GM18870 (cell line): Measurements from ENCODE around the gene POU2AF1.
A peak's percentile ranks its signal among the peaks of the same experiment; 100 is the strongest.

ENCODE experiments used
- ATAC-seq: cut with Tn5 transposase; IDR thresholded peaks from one replicate; pipeline ENCODE4 v1.9.1; 2021; ENCODE audit warnings: moderate library complexity; ENCODE audit not compliant: unreplicated experiment

Gene POU2AF1

GRCh38 chr11:111388842-111389241 lies 9.8 kb upstream of the POU2AF1 start:
- ATAC-seq = no peak

DNA sequence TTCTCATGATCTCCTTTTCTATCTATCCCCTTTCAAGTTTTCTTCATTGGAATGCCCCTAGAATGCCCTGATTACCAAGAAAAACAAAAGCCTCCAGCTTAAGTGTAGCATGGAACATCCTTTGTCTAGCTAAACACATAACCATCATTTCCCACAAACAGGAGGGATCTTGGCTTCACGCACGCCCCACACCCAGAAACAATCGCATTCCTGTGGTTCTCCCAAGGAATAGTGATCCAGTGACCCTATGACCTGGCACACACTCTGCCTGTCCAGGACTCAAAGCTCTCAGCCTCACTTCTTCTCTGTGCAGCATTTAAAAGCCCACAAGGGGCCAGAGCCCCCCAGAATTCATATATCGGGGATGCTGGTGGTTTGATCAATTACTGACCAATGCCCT lies 9.3 kb upstream of the POU2AF1 start:
- no peak for ATAC-seq

GRCh38 chr11:111387363-111387762 lies 8.3 kb upstream of the POU2AF1 start:
- ATAC-seq = no peak

GRCh38 chr11:111386611-111387150 lies 7.6 kb upstream of the POU2AF1 start:
- ATAC-seq = no peak

GRCh38 chr11:111384494-111384893 lies 5.4 kb upstream of the POU2AF1 start:
- no peak for ATAC-seq

GRCh38 chr11:111382451-111382850 lies 3.4 kb upstream of the POU2AF1 start:
- ATAC-seq = no peak

- ATAC-seq = no peak
Measured at GRCh38 chr11:111379602-111380136, 594 bp upstream of the POU2AF1 start.

DNA sequence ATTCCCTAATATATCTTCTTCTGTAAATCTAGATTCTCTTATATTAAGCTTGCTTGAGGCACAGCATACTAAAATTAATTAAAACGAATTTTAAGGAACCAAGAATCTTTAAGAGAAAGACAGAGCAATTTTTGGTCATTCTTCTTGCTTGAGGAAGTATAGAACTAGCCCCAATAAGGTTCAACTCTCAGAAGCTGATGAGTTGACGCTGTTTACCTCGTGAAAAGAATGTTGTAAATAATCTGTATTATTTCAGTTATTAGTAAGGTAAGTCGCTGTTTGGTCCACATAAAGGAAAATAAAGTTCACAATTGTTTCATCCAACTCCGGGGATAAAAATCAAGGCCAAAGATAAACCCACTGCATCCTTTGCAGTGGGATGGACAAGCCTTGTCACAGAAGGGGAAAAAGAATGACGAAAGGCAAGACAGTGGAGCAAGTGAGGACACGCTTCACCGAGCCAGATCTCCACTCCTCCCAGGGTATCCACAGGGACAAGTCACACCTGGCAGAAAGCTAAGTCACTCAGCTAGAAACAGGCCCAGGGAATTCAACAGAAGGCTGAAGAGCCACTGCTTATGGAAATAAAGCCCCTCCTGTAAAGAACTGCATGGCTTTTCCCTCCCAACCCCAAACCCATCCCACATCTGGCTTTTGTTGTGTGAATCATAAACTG lies 752 bp downstream of the POU2AF1 start:
- ATAC-seq = no peak

GRCh38 chr11:111376181-111376871 lies 2.7 kb downstream of the POU2AF1 start:
- ATAC-seq = peak; percentile 37

DNA sequence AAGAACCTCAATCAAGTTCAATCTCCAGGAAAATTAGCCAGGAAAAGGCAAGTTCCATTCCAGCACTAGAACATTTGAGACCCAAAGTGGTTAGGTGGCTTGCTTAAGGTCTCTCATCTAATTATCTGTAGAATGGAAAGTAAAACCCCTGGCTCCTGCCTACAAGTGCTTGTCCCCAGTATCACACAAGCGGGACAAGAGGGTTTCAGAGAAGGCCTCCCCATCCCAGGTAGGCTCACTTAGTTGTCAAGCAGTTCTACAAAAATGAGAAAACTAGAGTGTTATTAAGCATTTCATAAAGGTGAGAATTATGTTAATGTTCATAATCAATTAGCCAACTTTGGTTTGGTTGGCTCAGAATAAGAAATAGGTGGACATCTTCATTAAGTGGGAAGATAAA lies 5.5 kb downstream of the POU2AF1 start:
- ATAC-seq = no peak

GRCh38 chr11:111372538-111372937 lies 6.5 kb downstream of the POU2AF1 start:
- no peak for ATAC-seq

GRCh38 chr11:111370902-111371578 lies 8.0 kb downstream of the POU2AF1 start:
- peak; percentile 52 for ATAC-seq

DNA sequence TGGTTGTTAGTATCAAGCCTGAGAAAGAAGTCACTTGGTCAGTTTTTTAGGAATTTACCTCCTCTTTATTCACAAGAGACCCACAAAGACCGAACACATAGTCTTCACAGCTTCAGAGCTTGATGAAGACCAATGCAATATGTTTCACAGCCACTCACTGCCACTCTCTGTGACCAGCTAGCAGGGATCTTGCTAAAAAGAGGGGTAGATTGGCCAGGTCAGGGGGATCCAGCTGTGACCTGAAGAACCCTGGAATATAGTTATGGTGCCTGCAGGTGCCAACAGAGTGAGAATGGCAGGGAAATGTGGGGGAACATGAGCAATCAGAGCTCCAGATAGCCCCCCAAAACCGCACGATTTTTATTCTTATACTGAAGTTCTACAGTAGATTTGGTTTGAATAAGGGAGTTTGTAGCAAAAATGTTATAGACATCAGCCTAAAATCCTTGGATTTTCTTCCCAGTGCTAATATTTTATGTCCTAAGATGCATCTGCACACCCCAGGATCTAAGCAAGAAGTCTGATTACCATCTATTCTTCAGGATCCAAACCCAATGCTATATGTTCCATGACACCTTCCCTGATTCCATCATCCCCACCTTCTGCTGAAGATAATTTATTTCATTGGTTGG lies 8.7 kb downstream of the POU2AF1 start:
- ATAC-seq = no peak

DNA sequence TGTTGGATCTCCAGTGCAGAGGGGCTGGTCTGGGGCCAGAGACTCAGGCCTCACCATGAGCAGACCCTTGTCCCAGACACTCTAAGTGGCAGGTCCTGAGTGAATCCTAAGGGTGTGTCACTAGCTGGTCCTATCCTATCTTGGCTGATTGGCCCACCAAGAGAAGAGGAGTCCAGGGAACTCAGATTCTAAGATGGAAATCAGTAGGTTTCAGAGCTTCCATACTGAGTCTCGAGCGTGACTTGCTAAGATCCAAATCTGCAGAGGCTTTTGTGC lies 10.9 kb downstream of the POU2AF1 start:
- no peak for ATAC-seq

- peak; percentile 44 for ATAC-seq
Measured at GRCh38 chr11:111367411-111368284, 11.4 kb downstream of the POU2AF1 start.

- ATAC-seq = no peak
Measured at GRCh38 chr11:111366560-111367410, 12.3 kb downstream of the POU2AF1 start.

DNA sequence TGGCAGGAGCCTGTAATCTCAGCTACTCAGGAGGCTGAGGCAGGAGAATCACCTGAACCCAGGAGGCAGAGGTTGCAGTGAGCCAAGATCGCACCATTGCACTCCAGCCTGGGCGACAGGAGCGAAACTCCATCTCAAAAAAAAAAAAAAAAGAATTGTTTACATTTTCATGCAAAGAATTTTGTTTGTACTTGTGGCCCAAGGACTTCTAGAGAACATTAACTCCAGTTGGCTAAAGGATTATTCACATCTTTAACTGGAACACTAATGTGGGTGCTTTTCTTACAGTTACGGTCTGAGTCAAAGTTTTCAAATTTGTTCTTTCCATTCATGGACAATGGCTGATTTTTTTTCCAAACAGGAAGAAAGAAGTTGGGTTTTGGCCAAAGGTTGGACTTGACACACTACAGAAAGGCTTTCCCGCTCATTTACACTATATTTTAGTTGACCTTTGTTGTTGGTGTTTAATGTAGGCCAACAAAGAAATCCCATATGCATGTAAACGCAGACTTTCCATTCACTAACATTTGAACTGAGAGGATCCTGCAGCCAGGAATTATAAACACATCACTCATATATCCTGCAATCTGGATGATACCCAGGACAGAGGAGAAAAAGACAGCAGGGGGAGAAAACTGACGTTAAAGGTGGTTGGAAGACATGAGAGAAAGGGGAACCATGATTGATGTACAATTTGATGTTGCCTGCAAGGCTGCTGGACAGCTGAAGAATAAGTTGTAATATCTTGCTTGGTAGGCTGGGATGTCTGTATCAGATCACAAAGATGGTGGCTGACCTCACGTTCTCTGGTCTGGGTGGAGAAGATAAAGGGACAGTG lies 13.1 kb downstream of the POU2AF1 start:
- ATAC-seq = no peak

DNA sequence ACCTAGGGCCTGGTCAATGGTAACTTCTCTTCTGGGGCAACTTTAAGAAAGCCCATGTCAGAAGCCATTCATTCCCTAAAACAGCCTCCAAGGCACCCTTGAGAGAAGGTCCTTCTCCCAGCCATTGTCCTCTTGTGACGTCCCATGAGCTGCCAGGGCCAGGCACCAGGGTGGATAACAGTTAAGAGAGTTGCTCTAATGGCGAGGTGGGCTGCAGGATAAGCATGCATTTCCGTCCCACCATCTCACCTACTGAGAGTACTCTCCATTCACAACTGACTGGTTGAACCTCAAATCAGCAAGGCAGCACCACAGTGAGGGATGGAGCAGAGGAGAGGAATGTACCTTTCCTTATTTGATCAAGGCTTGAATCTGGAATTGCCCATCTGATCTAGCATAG lies 14.6 kb downstream of the POU2AF1 start:
- ATAC-seq = no peak

DNA sequence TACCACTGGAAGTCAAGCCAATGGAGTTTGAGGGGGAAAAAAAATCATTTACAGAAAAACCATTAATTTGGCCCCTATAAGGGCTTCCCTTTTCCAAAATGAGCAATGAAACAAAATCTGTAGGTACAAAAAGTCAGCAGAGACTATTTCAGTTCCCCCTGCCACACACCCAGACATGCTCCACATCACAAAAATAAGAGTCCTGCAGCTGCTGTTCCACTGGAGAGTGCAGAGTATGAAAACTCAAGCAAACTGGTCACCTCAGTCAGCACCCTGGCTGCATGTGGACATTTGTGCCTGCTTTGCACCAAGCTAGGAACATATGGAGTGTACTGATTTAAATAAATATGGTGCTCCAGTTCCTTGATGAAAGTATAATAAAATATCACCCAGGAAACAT lies 15.1 kb downstream of the POU2AF1 start:
- ATAC-seq = no peak
